ENCODE results near the gene VAV3.

VAV3 gene

DNA sequence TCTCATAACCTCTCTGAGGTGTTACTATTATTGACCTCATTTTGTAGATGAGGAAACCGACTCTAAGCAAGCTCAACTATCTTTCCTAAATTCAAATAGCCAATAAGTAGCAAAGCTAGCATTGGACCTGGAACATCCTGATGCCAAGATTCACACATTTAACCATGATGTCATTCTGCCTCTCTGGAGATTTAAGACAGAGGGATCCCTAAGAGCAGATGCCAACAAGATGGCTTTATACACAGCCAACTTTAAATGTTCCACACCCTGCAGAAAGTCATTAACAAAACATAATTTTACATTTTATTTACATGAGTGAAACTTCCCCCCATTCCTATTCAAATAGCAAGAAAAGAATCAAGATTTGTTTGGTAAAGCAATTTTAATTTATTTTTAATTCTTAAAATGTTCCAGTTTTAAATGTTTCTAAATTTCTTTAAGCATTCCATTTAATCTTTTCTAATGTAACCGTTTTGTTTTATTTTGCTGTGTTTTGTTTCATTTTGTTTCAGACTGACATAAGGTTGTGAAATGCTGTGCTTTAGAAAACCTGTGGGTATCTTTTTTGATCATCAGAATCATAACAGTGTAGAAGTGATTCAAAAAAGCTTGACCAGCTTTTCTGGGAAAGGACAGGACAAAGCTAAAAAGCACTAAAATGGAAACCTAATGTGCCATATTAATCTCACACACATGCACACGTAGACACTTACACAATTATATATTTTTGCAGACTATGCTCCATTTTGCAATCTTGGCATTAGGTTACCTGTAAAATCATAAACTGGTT is 7.6 kb upstream of the VAV3 start:
- in situ Hi-C loops (cut with HindIII; ENCODE audit: low sequenced_read_pairs), result no loop called here

DNA sequence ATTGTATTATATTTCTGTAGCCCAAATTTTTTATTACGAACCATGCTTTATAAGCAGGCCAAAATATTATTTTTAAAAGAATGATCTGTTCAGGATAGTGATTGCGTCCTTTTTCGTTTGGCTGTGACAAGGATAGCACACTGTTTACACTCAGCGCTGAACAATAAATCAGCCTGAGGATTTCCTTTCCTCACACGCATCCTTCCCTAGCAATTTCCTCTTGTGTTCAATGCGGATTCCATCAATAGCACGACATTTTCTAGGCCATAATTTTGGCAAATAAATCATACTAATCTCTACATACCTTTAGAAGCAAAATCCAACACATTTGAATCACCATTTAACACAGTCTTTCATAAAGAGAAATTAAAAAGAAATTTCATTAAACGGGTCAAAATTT is 1.6 kb upstream of the VAV3 start:
- in situ Hi-C loops (cut with HindIII; ENCODE audit: low sequenced_read_pairs), result no loop called here

GRCh38 chr1:107964336-107965109 is 457 bp downstream of the VAV3 start:
- in situ Hi-C loops (cut with HindIII; ENCODE audit: low sequenced_read_pairs), result no loop called here

DNA sequence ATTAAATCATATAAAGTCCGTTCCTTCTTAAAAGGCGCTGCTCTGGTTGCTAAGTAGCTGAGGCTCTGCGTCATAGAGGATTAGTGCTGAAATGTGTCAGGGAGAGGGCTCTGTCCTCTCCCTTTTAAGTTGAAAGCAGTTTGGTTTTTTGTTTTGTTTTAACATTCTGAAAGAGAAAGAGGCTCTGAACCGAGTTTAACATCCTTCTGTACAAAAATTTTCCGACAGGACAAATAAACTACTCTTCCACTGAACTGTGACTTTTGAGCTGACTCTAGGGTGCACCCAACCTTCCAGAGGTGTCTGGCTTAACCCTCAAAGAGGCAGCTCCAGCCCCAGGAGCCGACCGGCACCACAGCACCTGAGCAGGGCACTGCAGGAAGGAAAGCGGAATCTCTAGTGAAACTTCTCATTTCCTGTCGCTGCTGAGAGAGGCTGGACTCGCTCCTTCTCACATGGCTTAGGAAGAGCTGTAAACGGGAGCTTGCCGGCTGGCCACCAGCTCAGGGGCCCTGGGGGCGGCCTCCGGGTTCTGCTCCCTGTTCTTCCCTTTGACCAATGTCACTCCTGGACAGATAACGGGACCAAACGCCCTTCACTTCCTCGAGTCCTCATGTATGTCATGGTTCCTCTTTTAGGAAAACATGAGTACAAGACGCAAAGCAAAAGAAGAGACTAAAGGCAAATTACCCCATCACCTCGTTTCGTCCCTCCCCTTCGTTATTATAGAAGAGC is 1.2 kb downstream of the VAV3 start:
- in situ Hi-C loops (cut with HindIII; ENCODE audit: low sequenced_read_pairs), result no loop called here

- in situ Hi-C loops (cut with HindIII; ENCODE audit: low sequenced_read_pairs), result no loop called here
Observed at GRCh38 chr1:107963008-107963407, 2.0 kb downstream of the VAV3 start.

DNA sequence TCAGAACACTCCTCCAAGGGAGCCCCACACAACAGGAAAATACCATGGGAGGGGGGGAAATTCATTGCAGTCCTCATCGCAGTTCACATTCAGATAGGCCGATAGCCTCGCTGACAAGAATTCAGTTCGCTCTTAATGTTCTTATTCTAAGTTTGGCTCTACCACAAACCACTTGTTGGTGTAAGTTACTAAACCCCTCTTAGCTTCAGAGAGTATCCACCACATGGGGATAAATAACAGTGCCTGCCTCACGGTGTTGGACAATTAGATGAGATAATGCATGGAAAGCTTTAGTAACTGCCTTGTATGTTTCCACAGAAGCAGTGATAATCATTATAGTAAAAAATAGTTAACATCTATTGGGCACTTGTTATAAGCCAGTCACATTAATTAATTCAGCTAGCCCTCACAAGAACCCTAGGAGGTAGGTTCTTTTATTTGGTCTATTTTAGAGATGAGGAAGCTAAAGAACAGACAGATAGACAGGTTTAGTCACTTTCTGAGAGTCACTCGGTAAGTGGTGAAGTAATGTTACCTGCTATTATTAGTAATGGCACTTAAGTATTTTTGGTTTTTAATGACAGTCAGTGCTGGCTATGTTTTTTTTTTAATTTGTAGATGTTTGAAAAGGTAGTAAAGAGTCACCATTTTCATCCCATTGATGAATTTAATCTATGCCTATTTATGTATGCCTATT is 10.1 kb downstream of the VAV3 start:
- in situ Hi-C loops (cut with HindIII; ENCODE audit: low sequenced_read_pairs), result no loop called here

DNA sequence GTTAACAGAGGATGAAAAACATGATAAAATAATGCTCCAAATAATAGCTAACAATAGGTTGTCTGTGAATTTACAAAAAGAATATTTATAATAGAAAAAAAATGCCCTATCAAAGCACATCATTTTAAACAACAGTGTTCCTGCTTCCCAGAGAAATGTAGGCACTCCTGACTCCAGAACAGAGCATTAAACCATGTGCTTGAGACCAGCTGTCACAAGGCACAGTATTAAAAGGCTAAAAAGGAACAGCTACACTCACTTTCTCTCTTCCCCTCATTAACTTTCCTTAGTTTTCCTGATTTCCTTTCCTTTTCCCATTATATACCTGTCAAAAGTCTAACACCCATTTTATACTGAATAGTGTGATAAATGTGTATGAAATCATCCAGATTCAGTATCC is 10.9 kb downstream of the VAV3 start:
- in situ Hi-C loops (cut with HindIII; ENCODE audit: low sequenced_read_pairs), result no loop called here

DNA sequence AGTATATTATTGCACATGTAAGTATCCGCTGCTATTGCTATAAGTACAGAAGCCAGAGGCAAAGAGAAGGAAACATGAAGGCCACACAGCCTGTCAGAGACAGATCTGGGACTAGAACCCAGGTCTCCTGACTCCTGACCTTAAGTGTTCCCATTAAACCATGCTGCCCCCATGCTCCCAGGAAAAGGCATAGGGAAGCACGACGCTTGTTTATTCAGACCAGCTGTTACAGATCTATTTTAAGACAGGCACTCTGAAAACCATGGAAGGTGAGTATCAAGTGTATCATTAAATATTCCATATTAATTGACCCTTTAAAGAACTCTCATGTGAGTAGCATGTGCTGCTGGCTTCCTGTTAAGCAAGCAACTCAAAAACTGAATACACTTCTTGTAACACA is 11.4 kb downstream of the VAV3 start:
- in situ Hi-C loops (cut with HindIII; ENCODE audit: low sequenced_read_pairs), result no loop called here

DNA sequence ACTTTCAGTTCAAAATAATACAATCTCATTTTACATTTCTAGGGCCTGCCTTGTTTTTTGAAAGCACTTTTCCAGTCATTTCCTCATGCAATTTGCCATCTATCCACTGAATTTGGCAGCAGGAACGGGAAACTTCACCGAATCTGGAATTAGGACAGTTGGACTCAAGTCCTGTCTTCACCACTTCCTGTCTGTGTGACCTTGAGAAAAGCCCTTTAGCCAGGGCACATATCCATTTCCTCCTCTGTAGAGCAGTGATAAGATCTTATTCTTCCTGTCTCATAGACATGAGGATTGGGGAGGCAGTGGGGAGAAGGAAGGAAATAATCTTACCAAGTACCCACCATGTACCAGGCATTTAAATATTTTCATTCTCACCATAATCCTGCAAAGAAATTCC is 12.0 kb downstream of the VAV3 start:
- in situ Hi-C loops (cut with HindIII; ENCODE audit: low sequenced_read_pairs), result no loop called here

- in situ Hi-C loops (cut with HindIII; ENCODE audit: low sequenced_read_pairs), result no loop called here
Observed at GRCh38 chr1:107950464-107950863, 14.5 kb downstream of the VAV3 start.

DNA sequence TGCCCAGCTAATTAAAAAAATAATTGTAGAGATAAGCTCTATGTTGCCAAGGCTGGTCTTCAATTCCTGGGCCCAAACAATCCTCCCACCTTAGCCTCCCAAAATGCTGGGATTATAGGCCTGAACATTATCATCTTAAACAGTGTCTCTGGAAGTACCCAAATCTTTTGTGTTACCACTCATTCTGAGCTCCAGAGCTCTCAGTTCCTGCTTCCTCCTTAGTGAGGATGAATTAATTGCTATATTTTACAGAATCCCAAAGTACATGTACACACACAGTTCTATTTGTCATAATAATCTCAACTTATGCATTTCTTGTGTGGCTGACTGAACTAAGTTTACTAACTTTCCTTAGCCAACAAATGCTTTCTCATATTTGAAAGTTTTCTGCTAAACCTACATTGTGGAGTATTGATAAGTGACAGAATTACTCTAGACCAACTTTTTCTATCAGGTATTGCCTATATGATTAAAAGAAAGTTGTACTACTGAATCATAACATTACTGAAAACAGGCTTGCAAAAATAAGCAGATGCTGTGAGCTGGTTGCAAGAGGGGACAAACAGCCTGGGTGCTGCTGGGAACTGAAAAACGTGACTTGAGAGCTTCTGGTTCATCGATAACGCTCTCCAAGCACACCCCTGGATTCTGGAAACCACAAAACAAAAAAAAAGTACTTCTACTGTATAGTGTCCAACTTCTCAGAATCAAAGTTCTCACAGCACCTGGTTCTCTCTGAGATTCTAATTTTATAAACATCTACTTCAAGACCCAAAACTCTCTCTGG is 15.3 kb downstream of the VAV3 start:
- in situ Hi-C loops (cut with HindIII; ENCODE audit: low sequenced_read_pairs), result no loop called here

GRCh38 chr1:107946794-107947193 is 18.2 kb downstream of the VAV3 start:
- in situ Hi-C loops (cut with HindIII; ENCODE audit: low sequenced_read_pairs), result no loop called here

- in situ Hi-C loops (cut with HindIII; ENCODE audit: low sequenced_read_pairs), result no loop called here
Observed at GRCh38 chr1:107943694-107944093, 21.3 kb downstream of the VAV3 start.

GRCh38 chr1:107942814-107943213 is 22.2 kb downstream of the VAV3 start:
- in situ Hi-C loops (cut with HindIII; ENCODE audit: low sequenced_read_pairs), result no loop called here

DNA sequence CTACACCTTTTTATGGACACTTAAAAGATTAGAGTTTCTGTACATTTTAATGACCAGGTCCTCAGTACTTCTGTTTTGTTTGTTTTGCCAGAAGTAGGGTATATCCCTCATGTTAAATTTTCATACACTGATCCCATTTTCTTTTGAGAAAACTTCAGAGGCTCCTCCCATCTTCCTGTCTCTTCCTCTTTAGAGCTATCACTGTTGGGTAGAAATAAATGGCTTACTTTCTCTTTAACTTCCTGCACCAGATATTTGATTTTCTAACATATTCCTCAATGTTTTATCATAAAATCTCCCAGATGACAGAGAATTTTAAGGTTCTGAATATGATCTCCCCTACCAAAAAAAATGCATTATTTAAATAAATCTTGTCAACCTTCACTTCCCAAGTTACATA is 23.4 kb downstream of the VAV3 start:
- in situ Hi-C loops (cut with HindIII; ENCODE audit: low sequenced_read_pairs), result no loop called here

GRCh38 chr1:107941123-107941522 is 23.9 kb downstream of the VAV3 start:
- in situ Hi-C loops (cut with HindIII; ENCODE audit: low sequenced_read_pairs), result no loop called here

DNA sequence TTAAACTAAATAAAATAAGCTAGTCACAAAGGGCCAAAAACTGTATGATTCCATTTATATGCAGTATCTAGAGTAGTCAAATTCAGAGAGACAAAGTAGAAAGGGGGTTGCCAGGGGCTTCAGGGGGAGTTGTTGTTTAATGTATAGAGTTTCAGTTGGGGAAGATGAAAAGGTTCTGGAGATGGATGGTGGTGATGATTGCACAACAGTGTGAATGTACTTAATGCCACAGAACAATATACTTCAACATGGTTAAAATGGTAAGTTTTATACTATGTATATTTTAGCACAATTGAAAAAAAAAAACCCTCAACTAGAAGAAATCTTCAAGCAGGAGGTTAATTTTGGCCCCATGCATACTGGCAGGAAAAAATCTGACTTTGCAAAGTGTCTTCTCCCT is 24.3 kb downstream of the VAV3 start:
- in situ Hi-C loops (cut with HindIII; ENCODE audit: low sequenced_read_pairs), result no loop called here

GRCh38 chr1:107940017-107940577 is 24.9 kb downstream of the VAV3 start:
- in situ Hi-C loops (cut with HindIII; ENCODE audit: low sequenced_read_pairs), result no loop called here

- in situ Hi-C loops (cut with HindIII; ENCODE audit: low sequenced_read_pairs), result no loop called here
Observed at GRCh38 chr1:107939256-107939655, 25.7 kb downstream of the VAV3 start.

Data from DLD1 (cell line).